Activated gamma-delta T cell treated with anti-CD3 and anti-CD28 coated beads, Interleukin-2, amount 50 U/mL, for 16 hours (primary cell): ENCODE data around the gene MYBPC2.

Experiments
- DNase-seq: peaks from one replicate; pipeline ENCODE4 v3.0.0-alpha.2; 2020; ENCODE audit warnings: low read depth

The MYBPC2 gene

GRCh38 chr19:50481351-50482149 is 48.9 kb downstream of the MYBPC2 start:
- no peak for DNase-seq

DNA sequence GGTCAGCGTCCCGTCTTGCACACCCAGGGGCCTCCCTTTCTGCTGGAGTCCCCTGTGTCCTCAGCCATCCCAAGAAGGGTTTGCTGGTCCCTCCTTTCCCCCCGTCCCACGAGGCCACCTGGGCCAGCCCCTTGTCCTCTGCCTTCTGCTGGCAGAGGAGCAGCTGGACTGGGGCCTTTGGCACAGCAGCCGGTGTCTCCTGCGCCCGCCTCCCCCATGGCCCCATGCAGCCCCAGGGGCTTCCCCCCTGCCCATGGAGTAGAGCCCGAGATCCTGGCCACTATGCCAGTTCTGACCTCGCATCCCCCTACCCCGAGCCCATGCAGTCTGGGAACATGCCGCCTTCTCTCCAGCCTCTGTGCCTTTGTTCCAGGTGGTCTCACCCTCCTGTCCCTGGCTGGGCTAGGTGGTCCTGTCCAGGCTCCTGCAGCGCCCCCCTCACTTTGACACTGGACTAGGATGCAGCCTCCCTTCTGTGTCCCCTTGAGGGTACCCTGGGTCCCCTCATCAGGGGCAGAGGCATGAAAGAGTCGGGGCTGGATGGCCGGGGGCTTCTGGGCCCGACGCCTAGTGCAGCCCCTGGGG is 49.7 kb downstream of the MYBPC2 start:
- no peak for DNase-seq

DNA sequence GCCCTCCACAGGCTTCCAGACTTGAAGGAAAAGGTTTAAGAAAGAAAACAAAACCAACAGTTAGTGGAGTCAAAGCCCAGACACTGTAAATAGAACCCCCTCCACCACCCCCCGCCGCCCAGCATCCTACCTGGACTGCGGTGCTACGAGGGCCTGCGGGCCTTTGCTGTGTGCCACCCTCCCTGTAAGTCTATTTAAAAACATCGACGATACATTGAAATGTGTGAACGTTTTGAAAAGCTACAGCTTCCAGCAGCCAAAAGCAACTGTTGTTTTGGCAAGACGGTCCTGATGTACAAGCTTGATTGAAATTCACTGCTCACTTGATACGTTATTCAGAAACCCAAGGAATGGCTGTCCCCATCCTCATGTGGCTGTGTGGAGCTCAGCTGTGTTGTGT is 50.2 kb downstream of the MYBPC2 start:
- DNase-seq, result no peak

DNA sequence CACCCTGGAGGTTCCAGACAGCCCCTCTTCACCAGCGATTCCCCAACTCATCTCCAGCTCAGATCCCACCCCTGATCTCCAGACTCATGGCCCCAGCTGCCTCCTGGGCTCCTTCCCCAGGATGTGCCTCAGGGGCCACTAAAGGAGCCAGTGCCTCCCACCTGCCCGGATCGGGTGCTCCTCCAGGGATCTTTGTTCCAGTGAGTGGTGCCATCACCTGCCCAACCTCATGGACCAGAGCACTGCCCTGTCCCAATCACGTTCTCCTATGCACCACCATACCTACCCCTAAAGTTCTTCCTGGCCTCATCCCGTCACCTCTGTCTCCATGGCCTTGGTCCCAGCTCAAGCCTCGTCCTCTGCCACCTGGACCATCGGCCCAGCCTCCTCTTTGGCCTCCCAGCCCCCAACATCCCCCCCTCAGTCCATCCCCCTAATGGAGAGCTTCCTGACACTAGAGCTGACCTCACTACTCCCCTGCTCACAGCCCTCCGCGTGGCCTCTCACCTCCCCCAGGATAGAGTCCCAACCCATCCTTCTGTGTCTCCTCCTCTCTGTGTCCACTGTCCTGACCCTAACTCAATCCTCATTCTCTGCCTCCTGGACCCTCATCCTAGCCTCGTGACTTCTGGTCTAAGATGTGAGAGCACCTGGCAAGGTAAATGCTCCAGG is 52.7 kb downstream of the MYBPC2 start:
- DNase-seq, result no peak

- DNase-seq, result peak; percentile 27
Observed at GRCh38 chr19:50486823-50487515, 54.3 kb downstream of the MYBPC2 start.

GRCh38 chr19:50488389-50489194 is 55.9 kb downstream of the MYBPC2 start:
- DNase-seq, result no peak

DNA sequence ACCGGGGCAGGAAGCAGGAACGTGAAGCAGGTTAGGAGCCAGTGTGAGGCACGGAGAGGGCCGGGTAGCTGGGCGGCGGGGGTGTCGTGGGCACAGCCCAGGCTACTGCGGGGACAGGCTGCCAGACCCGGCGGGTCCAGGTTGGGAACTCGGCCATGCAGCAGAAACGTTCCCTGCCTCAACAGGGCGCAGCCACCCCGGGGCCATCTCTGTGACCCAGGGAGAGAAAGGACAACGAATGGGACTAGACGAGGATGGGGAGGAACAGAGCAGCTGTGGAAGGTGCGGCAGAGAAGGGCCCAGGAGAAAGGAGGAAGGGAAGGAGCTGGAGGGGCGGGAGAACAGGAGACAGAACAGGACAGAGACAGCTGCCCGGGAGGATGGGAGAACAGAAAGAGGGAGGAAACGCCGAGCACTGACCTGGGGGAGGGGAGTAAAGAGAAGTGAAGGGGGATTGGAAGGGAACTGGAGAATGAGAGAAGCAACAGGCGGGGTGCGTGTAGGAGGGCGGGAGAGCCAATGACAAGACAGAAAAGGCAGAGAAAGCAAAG is 56.8 kb downstream of the MYBPC2 start:
- DNase-seq, result no peak

- no peak for DNase-seq
Observed at GRCh38 chr19:50490411-50490811, 57.7 kb downstream of the MYBPC2 start.

DNA sequence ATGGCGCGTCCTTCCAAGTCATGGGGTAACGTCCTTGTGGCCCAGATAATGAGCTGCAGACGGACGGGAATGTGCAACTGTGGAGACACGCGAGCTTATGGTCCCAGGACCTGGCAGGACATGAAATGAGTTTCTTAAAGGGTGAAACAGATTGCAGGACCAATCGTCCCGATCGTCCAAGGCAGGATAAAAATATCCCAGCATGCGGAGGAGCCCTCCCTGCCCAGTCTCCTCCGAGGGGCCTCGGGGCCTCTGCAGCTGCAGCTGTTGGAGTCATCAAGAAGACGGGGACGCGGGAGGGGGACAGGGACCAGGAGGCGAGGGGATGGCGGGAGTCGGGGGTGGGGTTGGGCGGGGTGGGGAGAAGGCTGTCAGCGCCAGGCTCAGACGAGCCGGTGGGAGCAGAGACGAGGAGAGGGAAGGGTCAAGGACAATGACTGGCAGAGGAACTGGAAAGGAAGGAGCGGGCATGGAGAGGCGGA is 58.3 kb downstream of the MYBPC2 start:
- no peak for DNase-seq

DNA sequence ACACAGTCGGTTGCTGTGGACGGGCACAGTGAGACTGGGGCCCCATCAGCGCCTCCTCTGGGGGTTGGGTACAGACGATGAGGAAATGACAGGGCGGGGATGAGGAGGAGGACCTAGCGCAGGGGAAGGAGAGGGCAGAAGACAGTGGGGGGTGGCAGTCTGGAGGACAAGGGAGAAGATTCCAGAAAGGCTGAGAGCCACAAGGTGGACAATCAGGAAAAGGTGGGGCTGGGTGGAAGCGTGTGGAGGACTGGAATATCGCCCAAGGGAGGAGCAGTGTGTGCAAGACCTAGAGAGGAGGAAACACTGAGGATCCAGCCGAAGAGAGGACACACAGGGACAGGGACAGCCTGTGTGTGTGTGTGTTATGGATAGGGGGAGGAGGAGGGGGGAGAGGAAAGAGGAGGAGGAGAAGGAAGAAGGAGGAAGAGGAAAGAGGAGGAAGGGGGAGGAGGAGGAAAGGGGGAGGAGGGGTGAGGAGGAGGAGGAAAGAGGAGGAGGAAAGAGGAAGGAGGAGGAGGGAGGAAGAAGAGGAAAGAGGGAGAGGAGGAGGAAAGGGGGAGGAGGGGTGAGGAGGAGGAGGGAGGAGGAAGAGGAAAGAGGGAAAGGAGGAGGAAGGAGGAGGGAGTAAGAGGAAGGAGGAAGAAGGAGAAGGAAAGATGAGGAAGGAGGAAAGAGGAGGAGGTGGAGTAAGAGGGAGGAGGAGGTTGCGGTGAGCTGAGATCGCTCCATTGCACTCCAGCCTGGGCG is 59.8 kb downstream of the MYBPC2 start:
- no peak for DNase-seq

GRCh38 chr19:50493171-50493570 is 60.5 kb downstream of the MYBPC2 start:
- DNase-seq, result no peak

DNA sequence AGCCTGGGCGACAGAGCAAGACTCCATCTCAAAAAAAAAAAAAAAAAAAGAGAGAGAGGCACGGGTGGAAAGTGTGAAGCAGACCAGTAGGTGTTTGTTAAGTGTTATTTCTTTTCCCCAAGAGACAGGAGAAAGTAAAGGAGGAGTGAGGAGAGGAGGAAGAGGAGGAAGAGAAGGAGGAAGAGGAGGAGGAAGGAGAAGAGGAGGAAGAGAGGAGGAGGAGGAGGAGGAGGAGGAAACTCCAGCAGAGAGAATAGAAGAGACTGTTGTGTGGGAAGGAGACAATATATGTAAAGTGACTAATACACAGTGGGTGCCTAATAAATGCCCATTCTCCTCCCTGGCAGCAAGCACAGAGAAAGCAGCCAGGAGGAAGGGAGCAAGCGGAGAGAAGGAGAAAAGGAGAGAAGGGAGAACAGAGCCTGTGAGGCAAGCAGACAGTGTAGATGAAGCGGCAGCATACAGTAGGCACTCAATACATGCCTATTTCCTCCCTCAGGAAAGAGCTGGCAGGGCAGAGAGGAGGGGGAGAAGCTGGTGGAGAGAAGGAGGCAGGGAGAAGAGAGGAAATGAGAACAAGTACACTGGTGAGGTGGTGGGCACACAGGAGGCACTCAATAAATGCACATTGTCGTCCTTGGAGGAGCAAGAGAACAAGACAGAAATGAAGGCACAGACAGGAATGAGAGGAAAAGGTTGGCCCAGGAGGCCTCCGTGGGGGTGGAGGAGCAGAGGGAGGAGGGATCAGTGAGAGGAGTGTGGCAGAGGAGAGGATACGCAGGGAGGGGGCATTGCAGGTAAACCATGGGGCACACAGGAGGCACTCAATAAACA is 61.7 kb downstream of the MYBPC2 start:
- DNase-seq, result no peak

DNA sequence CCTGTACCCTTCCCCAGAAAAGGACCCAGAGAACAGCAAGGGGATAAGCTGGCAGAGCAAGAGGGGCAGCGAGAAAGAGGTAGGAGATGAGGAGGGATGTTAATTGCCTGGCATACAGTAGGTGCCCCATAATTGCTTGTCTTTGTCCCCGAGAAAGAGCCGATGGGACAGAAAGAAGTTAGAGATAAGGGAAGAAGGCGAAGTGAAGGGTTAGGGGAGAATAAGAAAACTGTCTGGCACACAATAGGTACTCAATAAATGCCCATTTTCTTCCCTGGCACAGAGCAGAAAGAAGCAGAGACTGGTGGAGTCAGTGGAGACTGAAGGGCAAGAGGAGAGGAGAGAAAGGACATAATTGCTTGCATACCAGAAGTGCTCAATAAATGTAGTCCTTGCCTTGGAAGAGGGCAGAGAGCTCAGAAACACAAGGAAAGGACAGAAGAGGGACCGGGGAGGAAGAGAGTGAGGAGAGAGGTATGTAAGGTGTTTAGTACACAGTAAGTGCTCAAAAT is 62.4 kb downstream of the MYBPC2 start:
- DNase-seq, result no peak

DNA sequence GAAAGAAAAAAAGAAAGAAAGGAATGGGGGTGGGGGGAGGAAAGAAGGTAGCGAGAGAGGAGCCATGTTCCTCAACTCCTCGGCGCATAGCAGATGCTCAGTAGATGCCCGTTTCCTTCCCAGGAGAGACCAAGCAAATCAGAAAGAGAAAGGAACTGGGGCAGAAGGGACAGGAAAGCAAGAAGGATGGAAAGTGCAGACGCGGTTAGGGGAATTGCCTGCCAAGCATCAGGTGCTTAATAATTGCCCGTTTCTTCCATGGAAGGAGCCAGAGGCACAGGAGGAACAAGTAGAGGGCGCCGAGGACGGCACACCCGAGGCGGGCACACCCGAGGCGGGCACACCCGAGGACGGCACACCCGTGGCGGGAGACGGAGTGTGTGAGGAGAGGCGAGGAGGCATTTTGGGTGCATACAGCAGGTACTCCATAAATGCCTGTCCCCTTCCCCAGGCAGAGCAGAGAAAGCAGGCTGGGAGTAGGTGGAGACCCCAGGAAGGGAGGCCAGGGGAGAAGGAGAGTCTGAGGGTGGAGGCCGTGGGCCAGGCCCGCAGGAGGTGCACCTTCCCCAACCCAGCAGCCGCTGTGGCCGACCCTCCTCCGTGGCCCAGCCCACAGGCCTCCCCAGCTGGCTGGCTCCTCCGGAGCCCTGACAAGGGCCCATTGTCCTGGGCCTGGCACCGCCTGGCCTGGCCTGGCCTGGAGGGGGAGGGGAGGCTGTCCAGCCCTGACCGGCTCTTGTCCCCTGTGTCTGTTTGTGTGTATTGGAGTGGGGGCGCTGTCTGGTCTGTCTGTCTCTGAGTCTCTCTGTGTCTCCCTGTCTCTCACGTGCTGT is 63.7 kb downstream of the MYBPC2 start:
- no peak for DNase-seq

DNA sequence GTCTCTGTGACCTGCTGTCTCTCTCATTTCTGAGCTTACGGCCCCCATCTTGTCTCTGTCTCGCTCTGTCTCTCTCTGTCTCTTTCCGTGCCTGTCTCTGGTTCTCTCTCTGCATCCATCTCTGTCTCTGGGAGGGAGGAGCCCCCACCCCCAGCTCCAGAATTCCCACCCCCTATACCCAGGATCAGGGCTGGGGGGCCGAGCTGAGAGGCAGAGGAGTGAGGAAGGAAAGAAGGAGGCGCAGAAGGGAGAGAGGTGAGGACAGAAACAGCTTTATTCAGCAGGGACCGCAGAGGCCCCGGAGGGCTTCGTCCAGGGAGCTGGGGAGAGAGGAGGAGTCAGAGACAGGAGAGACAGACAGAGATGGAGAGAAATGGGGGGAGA is 64.3 kb downstream of the MYBPC2 start:
- no peak for DNase-seq

GRCh38 chr19:50498219-50499056 is 65.7 kb downstream of the MYBPC2 start:
- DNase-seq, result no peak

DNA sequence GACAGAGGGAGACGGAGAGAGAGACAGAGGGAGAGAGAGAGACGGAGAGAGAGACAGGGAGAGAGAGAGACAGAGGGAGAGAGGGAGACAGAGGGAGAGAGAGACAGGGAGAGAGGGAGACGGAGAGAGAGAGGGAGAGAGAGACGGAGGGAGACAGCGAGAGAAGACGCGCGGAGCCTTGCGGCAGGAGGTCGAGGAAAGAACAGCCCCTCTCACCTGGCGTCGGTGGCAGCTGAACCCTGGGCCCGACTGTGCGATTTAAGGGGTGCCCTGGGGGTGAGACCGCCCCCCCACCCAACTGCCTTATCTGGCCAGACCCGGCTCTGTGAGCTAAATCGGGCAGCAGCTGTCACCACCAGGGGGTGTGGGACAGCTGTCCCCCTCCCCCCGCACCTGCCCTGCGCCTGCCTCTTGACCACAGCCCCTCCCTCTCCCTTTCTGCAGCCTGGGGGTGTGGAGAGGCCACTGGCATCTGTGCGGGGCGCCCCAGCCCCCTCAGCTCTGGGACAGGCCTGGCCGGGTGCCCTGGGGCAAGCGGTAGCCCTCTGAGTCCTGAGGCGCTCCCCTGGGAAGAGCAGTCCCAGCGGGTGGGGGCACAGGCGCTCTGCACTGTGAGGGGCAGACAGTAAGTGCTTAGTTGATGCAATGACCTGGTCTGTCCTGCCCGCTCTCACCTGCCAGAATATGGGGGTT is 67.5 kb downstream of the MYBPC2 start:
- DNase-seq, result no peak
